Activated CD8-positive, alpha-beta memory T cell treated with anti-CD3 and anti-CD28 coated beads, Interleukin-2, amount 50 U/mL, for 1 hour (primary cell): ENCODE data around the gene KLHL42.

Experiments
- DNase-seq: peaks from one replicate; pipeline ENCODE4 v3.0.0-alpha.2; 2020; ENCODE audit errors: extremely low read depth

Gene KLHL42

DNA sequence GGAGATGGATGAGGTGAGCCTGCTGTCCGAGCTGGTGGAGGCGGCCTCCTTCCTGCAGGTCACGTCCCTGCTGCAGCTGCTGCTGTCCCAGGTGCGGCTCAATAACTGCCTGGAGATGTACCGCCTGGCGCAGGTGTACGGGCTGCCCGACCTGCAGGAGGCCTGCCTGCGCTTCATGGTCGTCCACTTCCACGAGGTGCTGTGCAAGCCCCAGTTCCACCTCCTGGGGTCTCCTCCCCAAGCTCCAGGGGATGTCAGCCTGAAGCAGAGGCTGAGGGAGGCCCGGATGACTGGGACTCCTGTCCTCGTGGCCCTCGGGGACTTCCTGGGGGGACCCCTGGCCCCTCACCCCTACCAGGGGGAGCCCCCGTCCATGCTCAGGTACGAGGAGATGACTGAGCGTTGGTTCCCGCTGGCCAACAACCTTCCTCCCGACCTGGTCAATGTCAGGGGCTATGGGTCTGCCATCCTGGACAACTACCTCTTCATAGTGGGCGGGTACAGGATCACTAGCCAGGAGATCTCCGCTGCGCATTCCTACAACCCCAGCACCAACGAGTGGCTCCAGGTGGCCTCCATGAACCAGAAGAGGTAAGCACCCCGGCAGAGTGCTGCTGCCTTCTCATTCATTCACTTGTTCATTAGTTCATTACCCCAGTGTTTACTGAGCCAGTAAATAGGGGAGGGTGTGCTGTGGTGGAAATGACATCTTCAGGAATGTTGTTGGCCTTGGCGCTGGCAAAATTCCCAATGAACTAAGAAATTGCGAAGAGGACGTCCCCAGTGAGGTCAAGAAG is 777 bp downstream of the KLHL42 start:
- no peak for DNase-seq

DNA sequence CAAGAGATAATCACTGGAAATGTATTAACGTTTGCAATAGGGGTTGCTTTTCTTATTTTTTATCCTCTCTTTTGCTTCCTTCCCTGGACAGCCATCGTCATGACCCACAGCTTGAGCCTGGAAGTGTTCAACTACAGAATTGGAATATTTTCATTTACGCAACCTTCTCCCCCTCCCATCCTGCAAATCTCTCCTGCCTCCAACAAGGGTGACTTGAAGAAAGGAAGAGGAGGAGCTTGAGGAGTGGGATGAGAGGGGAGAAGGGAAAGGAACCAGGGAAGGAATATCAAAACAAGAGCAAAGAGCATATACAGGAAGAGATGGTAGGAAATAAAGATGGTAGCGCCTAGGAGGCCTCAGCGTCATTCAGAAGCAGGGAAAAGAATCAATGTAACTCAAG is 1.6 kb downstream of the KLHL42 start:
- DNase-seq = no peak

DNA sequence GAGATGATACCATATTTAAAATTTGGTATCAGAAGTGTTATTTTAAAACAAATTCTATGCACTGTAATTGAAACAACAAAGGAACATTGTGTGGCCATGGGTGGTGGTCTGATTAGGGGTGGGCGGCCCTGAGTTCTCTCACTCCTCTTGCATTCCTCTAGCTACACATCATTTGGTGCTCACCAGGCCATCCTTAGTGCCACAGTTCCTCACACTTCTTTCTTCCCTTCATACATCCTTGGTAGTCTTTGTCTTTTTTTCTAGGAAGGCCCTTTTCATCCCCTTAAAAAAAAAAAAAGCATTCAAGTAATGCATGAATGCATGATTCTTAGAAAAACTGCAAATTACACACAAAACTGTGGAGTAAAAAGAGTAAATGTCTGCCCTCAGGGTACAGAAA is 2.4 kb downstream of the KLHL42 start:
- no peak for DNase-seq

DNA sequence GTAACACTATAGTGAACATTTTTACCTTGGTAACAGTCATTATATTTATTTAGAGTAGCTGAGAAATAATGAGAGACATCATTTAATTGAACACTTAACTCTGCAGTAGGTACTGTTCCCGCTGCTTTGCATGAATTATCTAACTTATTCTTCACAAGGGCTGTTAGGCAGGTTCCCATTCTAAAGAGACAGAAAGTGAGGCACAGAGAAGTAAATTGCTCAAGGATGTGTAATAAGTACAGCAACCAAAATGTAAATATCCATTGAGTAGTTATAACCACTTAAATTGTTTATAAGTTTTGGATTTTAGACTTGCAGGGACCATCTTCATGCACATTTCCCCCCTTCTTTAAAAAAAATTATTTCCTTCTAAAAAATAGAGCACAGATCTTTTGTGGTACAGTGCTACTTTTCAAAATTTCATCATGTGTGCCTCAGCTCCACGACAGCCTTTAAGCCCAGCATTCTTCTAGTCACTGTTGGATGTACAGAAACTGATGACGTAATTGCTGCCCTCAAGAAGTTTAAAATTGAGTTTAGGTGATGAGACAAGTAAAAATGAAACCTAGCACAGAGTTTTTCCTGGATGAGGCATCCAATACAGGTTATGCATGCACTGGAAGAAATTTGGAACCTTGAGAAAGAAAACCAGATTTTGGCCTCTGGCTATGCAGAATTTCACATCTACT is 6.0 kb downstream of the KLHL42 start:
- no peak for DNase-seq

DNA sequence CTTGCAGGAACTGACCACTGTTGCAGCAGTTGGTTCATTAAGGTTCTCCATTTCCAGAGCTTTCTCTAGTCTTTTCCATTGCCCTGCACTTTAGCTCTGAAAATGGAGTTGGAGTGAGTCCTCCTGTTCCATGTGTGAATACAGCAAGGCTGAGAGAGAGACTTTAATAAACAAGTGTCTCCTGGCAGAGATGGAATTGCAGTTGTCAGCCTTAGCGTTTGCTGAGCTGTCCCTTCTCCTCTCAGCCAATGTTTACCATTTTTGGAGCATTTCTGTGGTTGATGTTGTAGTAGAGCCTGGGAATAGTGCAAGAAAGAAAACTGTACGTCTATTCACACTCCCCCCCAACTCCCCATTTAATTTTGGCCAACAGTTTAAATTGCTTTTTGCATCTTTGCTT is 7.5 kb downstream of the KLHL42 start:
- DNase-seq = no peak

DNA sequence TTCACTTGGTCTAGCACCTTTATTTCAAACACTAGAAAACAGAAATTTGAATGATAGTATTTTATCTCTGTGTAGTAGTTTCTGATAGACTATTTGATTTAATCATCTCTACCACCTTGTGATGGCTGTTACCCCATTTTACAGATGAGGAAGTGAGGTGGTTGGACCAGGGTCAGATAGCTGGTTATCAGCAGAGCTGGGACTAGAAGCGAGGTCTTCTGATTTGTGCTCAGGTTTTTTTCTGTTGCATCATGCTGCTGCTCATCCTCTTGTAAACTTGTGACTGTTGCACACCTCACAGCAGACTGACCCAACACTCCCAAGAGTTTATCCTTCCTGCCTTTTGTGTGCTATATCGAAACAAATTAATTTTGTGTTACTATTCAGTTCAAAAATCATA is 10.1 kb downstream of the KLHL42 start:
- DNase-seq = no peak

DNA sequence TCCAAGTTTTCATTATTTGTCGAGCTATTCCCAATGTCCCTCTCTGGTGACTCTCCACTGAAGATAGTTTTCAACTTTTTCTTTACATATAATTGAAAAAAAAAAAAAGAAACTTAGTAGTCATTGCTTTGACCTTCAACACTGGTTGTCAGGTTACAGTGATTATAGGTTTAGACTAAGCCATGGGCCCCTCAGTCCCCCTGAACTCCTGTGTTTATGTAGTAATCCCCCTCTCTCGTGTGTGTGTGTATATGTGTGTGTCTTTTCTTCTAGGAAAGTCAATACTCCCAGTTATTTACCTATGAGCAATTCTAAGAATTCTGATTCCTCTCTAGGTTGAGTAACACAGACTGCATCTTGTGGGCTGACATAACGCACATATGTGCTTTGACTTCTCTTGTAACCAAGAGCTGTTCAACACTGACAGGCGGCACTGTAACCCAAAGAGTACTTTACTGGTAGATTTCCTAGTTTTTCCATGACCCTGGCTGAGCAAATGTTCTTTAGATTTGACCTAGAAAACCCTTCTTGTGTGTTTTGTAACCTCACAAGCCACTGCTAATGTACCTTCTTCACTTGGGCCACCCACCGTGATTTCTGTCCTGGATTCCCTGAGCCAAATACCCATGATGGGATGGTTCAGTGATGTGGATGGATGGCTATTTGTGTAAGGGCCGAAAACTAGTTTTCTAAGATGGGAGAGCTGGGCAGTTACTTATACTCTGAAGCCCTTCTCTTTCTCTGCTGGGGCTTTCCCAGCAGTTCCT is 15.0 kb downstream of the KLHL42 start:
- no peak for DNase-seq

DNA sequence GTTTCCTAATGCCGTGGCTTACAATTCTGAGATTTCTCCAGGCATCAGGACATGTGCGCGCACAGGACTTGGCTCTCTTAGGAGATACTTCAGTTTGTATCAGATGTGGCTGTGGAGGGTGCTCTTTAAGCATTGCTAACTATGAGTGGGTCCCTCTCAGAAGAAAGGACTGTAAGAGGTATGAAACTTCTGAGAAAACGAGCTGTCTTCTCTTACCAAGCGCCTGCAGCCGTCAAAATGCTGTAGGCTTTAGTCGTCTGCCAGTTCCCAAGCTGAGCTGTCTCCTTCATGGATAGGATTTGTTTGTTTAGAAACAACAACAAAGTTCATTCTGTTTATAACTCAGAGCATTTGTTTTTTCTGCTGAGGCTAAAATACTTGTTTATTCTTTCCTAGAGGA is 16.1 kb downstream of the KLHL42 start:
- no peak for DNase-seq

DNA sequence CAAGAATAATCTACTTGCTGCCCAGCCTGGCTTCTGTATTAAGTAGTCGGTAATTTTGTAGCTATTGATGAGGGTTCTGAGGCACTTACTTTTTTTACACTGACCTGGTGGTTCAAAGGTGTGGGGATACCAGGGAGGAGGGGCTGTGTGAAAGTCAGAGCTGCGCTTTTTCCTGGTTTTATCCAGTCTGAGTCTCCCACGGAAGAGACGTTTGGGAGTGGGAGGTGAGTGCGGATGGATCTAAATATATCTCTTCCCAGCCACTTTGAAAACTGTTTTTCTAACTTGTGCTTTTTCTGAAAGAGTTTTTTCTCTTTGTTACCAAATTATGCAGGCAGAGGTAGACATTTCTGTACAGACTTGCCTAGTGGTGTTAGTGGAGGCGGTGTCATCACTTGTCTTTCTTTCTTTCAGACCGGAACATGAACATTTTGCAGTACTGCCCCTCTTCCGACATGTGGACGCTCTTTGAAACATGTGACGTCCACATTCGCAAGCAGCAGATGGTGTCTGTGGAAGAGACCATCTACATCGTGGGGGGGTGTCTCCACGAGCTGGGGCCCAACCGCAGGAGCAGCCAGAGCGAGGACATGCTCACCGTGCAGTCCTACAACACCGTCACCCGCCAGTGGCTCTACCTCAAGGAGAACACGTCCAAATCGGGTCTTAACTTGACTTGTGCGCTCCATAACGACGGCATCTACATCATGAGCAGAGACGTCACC is 17.4 kb downstream of the KLHL42 start:
- DNase-seq = no peak

DNA sequence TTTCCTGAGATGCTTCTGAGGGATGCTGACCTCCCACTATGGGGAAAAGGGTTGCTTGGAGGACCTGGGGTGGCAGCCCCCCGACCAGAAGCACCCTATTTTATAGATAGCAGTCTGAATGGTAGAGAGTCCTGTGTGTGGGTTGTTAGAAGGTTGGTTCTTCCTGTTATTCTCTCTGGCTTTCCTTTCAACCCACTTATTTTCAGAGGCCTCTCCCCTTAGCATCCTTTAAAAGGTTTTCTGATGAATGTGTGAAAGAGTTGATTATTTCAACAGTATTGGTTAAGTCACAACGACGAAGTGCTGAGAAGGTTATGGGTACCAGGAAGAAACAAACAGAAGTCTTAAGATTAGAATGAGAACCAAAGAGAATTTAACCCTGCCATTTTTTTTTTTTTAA is 20.8 kb downstream of the KLHL42 start:
- no peak for DNase-seq

DNA sequence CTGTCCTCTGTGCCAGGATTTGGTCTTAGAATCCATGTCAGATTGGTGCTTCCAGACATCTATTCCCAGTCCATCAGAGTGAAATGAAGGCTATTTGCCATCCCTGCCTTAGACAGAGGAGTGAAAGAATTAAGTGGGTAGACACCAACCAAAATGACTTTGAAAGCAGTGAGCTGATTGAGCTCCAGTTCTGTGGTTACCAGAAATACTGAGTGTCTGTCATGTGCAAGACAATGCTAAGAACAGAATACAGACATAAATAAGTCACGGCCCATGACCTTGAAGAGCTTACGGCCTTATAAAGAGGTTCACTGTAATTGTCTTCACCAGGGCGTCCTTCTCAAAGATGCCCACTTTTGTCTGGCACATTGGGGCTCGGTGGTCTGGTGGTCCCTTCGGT is 21.6 kb downstream of the KLHL42 start:
- DNase-seq = no peak

DNA sequence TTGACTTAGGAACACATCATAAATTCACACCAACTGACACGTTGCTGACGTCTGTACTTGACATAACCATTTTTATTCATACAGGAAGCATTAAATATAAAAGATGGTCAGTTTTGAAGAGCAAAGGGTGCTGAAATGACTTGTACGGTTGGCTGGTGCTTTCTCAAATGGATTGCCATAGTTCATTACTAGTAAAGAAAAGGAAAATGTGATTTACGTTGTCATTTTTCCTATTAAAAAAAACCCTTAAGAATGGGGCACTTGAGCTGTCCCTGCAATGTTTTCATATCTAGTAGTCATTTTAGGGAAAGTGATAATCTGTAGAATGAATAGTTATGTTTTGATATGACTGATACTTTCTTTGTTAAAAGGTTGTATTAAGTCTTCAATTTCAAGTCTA is 22.5 kb downstream of the KLHL42 start:
- DNase-seq = no peak

DNA sequence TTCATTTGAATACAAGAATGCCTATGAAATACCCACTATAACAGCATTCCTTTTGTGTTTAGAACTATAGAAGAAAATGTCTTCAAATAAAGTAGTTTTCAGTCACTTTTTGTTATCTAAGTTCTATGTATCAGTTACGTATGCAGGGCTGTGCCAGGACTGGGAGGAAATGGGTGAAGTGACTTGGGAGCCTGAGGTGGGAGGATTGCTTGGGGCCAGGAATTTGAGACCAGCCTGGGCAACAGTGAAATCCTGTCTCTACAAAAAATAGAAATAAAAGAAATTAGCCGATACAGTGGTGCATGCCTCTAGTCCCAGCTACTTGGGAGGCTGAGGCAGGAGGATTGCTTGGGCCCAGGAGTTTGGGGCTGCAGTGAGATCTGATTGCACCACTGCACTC is 22.9 kb downstream of the KLHL42 start:
- no peak for DNase-seq

DNA sequence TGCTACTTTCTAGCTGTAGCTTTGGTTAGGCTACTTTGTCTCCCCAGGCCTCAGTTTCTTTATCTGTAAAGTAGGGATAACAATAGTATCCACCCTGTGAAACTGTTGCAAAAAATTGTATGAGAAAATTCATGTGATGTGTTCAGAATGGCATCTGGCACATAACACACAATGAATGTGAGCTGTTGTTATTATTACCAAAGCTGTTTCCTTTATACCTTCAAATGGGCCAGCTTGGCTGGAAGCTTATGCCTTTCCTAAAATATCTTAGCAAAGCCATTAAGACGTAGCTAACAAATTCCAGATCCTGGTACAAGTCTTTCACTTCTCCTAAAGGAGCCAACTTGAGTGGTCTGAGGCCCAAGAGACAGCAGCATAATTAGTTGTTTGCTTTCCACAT is 25.2 kb downstream of the KLHL42 start:
- no peak for DNase-seq

DNA sequence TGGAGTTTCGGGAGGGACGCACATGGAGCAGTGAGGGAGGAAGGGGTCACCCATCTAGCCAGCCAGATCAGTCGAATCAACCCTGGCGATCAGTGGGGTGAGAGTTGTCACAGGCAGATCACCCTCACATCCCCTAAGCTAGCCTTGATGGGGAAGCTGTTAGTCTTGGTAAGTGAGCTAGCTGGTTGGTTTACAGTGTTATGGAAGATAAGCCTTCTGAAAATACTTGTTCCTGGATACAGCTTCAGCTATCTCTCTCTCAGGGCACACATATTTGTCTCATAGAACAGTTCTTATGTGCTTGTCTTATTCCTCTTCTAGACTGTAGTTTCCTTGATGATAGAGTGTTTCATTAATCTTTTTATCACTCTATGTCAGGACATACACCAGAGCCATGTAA is 26.2 kb downstream of the KLHL42 start:
- no peak for DNase-seq

DNA sequence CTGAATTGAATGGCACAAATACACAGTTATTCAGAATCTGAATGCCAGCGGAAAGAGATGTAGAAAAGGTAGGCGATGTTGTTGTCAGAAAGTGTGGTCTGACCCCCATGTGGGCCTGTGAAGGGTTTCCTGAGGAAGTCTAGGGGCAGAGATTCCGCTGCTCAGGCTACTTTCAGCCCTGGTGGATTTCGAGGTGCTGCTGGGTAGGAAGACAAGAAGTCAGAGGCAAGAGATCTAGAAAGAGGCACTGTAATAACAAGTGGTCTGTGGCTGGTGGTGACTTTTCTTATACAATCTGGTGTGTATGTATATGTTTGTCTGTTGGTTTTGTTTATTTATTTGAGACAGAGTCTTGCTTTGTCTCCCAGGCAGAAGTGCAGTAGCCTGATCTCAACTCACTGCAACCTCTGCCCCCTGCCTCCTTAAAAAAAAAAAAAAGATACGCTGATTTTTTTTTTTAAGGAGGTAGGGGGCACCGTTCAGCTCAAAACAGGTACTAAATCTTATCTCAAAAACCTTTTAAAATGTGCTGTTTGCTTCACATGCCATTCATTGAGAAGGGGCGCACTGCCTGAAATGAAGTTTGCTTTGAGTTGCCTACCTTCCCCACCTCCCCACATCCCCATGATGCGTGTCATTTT is 27.1 kb downstream of the KLHL42 start:
- DNase-seq = no peak

DNA sequence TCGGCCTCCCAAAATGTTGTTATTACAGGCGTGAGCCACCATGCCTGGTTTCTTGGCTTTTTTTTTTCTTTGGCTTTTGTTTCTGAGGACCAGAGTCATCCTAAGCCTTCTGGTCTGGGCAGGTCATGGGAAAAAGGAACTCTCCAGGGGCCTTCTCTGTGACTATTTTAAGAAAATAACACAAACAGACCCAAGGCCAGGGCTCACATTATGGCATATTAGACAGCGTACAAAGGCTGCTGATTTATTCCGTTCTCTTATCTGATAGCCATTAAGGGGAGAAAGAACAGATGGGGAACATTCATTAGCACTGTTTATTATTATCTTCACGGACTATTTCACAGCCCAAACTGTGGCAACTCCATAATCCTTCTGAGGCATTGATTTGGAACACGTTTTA is 28.8 kb downstream of the KLHL42 start:
- no peak for DNase-seq

DNA sequence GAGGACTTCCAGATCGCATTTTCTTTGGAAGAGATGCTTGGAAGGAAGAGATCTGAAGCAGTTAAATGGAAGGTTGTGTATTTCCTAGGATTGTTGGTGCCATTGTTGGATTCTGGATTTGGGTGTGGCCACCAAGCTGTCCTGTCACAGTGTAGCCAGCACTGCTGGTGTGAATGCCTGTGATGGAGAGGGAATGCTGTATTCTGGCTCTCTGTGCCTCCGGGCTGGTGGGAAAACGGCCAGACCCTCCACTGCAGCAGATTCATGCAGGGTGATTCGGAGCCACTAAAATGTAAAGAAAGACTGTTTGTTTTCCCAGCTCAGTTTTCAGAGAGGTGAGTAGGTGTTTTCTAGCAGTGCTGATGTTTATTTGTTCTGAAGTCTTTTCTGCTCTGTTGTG is 30.7 kb downstream of the KLHL42 start:
- no peak for DNase-seq

DNA sequence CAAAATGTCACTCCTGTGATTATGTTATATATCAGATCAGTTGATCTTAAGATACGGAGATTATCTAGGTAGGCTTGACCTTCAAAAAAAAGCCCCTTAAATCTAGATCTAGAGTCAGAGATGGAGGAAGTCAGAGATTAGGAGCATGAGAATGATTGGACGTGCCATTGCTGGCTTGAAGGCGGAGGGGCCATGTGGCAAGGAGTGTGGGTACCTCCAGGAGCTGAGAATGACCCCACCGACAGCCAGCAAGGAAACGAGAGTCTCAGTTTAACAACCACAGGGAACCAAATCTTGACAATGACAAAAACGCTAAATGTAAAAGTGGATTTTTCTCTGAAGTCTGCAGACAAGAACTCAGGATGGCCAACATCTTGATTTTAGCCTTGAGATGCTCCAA is 32.5 kb downstream of the KLHL42 start:
- DNase-seq = no peak

DNA sequence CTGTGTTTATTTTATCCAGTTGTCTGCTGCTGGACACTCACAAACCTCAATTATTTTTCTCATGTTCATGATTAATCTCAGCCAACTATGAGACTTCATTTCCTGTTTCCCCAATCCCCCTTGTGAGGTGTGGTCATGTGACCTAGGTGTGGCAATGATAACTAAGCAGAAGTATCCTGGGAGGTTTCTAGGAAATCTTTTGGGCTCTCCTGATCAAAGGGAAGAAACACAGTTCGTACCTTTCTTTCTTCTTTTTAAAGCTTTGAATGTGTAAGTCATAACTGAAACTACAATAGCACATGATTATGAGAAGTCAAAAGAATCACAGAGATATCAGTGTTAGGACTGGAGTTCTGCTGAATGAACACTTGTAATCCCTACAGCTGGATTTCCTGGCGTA is 34.4 kb downstream of the KLHL42 start:
- DNase-seq = no peak

DNA sequence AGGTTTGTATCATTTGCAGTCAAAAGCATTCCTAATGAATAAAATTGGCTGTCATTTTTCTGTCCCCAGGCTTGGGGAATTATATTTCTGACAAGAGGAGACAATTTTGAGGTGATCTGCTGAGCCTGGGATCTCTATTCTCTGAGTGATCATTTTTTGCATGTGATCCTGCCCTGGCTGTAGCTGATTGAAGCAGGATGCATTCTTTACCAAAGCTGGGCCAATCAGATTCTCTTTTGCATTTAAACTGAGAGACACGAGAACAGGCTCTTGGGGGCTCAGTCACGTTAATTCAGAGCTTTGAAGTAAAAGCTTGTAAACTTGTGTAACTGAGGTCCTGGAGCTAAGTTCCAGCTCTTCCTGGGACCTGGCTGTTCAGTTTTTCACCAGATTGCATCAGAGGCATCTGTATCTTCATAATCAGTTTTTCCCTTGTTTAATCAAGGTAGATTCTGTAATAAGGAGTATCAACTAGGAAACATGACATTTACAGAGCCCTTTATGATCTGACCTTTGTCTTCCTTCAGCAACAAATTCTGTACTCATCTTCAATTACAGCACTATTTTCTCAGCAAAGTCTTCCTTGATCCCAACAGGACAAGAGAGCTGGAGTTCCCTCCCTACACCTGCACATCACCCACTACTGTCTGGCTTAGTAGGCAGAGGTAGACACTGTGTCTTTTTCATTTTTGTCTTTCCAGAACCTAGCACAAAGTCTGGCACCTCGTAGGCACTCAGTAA is 35.0 kb downstream of the KLHL42 start:
- no peak for DNase-seq
